Mononuclear cell (primary cell): Measurements from ENCODE around the gene CDX1. TPM values are rescaled to one million over a fixed set of nuclear protein-coding genes. Genes with fewer than 3 reads are reported as not detected.

Source experiments
- H3K27me3 ChIP-seq: 2 replicates; pipeline ENCODE4 v1.6.0; 2011; ENCODE audit warnings: low read length, control low read depth; ENCODE audit not compliant: insufficient read depth
- H3K4me1 ChIP-seq: 2 replicates; pipeline ENCODE4 v1.5.1; 2011; ENCODE audit warnings: mild to moderate bottlenecking, low read length, control low read depth; ENCODE audit not compliant: insufficient read depth
- H3K4me3 ChIP-seq: 2 replicates; pipeline ENCODE4 v1.5.1; 2011; ENCODE audit warnings: mild to moderate bottlenecking, low read length, moderate library complexity
- H3K9me3 ChIP-seq: 2 replicates; pipeline ENCODE4 v1.5.1; 2011; ENCODE audit warnings: low read depth, mild to moderate bottlenecking, control low read depth, low read length
- total RNA-seq: library from RNA; depleted of rRNA; stranded (reverse); fragments of >200 nt; gene quantifications from one replicate; pipeline ENCODE4 v1.2.3, GENCODE V29; 2012

Gene CDX1
- total RNA-seq, 1 donor, result not detected

DNA sequence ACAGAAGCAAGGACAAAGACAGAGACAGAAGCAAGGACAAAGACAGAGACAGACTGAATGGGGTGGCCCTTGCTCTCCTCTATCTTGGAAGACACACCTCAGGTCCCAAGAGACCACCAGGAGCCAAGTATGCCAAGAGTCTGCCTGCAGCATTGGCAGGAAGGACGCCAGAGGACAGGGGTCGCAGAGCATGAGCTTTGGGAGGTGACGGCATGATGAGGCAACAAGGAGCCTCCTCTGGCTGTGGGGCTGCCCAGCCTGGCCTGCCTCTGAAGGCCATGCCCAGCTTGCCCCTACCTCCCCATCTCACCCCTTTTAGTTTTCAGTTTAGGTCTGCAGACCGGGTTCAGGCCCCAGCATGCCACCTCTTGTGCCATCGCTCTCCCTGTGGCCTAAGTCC lies 28.6 kb upstream of the CDX1 start:
- H3K9me3 ChIP-seq, result no peaks in the 10 kb centered on the region
- peaks cover 7% of the 10 kb centered on the region for H3K4me1 ChIP-seq
- no peaks in the 10 kb centered on the region for H3K27me3 ChIP-seq
- no peak overlapping the region for H3K4me3 ChIP-seq

DNA sequence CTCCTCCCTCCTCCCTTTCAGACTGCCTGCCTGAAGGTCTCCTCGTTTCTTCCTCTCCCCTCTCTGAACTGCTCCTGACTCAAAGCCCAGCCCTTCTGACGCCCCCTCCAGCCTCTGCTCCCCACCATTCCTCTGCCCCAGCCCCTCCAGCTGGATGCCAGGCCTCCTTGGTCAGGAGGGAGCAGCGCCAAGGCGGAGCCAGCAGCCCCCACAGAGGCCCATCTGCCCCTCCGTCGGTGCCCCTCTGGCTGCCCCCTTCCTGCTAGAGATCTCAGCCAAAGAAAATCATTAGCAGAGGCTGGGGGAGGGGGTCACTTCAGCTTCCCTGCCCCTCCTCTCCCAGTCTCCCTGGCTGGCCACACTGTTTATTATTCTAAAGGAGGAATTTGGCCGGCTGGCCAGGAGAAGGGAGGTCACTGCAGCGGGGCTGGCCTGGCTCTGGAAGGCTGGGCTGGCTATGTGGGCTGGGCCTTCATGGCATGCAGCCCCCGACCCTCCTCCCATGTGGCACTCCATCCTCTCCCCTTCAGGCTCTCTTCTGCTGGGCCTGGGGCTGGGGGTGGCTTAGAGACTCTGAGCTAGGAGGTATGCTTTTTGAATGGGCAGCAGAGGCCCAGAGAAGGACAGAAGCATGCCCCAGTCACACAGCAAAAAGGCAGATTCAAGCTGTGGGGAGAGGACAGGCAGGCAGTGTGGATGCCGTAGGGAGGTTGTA lies 27.9 kb upstream of the CDX1 start:
- Histone ChIP-seq H3K9me3 (no peaks in the 10 kb centered on the region), H3K4me1 (peaks cover 14% of the 10 kb centered on the region), H3K27me3 (no peaks in the 10 kb centered on the region), H3K4me3 (no peak overlapping the region)

DNA sequence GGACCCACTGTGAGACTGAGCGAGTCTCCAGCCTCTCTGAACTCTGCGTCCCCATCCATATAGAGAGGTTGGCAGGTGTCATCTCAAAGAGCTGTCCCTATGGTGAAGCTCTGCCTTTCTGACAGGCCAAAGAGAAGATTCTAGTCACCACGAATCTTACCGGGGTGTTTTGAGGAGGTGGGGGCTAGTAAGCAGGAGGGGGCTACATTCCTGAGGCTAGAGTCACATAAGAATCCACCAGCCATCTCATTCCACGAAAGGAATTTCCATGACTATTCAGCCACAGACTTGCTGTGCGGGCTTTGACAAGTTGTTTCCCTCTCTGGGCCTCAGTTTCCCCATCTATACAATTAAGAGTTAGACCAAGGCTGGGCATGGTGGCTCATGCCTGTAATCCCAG lies 27.2 kb upstream of the CDX1 start:
- no peaks in the 10 kb centered on the region for H3K27me3 ChIP-seq
- H3K9me3 ChIP-seq, result no peaks in the 10 kb centered on the region
- peaks cover 17% of the 10 kb centered on the region for H3K4me1 ChIP-seq
- no peak overlapping the region for H3K4me3 ChIP-seq

DNA sequence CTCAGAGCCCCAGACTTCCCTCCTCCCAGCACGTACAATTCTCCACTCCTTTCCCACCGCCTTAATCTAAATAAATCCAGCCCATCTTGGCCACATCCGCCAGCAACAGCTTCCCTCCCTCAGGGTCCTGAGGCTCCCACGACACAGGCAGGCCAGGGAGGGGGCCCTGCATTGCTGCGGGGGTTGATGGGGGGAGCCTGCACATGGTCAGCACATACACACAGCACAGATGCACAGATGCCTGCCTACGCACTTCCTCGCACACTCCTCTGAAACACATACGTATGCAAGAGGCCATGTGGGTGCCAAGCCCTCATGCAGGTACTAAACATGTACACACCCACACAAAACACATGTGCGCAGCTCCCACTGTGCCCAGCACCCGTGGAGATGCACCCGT lies 25.7 kb upstream of the CDX1 start:
- Histone ChIP-seq H3K4me3 (no peak overlapping the region), H3K27me3 (no peaks in the 10 kb centered on the region), H3K4me1 (peaks cover 29% of the 10 kb centered on the region), H3K9me3 (no peaks in the 10 kb centered on the region)

DNA sequence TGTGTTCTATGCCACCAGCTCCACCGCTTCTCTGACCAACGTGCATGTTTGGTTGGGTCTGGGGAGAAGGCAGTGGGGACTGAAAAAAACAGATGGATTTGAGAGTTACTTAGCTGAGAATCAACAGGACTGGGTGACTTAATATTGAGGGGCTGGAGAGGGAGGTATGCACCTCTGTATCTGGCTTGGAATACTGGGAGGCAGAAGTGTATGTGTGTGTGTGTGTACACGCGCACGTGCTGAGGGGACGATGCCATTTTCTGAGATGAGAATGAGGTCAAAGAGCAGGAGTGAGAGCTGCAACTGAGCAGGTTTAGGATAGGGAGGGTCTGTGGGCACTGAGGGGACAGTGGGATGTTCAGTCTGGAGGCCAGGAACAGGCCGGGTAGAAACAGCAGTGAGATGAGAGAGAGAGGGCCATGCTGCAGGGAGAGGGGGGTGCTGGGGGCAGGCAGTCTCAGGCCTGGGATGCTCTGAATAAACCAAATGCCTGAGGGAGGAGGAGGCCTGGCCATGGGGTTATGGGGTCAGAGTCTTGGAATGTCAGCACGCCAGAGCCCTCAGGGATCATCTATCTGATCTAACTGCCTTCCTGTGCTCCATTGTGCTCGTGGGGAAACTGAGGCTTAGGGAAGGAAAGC lies 24.9 kb upstream of the CDX1 start:
- Histone ChIP-seq H3K9me3 (no peaks in the 10 kb centered on the region), H3K27me3 (no peaks in the 10 kb centered on the region), H3K4me3 (no peak overlapping the region), H3K4me1 (peaks cover 29% of the 10 kb centered on the region)

DNA sequence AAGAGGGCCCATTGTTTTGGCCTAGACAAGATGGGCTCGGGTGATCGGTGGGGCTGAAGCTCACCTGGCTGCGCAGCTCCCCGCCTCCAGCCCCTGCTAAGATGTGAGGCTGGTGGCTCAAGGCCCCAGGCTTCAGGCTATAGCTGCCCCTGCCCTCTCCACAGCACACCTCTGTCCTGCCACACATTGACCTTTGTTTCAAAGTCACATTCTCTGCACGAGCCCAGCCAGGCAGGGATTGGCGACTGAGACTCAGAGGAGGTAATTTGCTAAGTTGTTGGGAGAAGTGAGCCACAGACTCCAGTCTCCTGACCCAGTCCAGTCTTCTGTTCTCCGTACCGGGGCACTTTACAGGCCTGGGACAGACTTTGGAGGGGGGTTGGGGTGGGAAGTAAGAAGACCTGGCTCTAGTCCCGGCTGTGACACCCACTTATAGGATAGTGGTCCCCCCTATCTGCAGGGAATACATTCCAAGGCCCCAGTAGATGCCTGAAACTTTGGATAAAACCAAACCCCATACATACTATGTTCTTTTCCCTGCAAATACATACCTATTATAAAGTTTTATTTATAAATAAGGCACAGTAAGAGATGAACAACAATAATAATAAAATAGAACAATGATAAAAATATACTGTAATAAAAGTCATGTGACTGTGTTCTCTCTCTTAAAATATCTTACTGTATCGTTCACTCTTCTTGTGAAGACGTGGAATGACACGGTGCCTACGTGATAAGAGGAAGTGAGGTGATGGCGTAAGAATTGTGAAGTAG lies 24.2 kb upstream of the CDX1 start:
- H3K9me3 ChIP-seq, result no peaks in the 10 kb centered on the region
- H3K4me1 ChIP-seq, result peaks cover 29% of the 10 kb centered on the region
- H3K27me3 ChIP-seq, result no peaks in the 10 kb centered on the region
- H3K4me3 ChIP-seq, result no peak overlapping the region

DNA sequence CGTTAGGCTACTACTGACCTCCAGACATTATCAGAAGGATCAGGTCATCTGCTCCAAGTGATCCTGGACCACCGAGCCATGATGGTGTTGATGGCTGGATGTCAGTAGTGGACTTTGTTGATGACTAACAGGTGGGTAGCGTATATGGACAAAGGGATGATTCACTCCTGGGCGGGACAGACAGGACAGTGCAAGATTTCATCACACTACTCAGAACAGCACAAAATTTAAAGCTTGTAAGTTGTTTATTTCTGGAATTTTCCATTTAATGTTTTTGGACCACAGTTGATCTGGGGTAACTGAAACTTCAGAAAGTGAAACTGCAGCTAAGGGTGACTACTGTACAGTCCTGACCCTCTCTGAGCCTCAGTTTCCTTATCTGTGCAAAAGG lies 23.6 kb upstream of the CDX1 start:
- Histone ChIP-seq H3K27me3 (no peaks in the 10 kb centered on the region), H3K4me3 (no peak overlapping the region), H3K9me3 (no peaks in the 10 kb centered on the region), H3K4me1 (peaks cover 29% of the 10 kb centered on the region)

DNA sequence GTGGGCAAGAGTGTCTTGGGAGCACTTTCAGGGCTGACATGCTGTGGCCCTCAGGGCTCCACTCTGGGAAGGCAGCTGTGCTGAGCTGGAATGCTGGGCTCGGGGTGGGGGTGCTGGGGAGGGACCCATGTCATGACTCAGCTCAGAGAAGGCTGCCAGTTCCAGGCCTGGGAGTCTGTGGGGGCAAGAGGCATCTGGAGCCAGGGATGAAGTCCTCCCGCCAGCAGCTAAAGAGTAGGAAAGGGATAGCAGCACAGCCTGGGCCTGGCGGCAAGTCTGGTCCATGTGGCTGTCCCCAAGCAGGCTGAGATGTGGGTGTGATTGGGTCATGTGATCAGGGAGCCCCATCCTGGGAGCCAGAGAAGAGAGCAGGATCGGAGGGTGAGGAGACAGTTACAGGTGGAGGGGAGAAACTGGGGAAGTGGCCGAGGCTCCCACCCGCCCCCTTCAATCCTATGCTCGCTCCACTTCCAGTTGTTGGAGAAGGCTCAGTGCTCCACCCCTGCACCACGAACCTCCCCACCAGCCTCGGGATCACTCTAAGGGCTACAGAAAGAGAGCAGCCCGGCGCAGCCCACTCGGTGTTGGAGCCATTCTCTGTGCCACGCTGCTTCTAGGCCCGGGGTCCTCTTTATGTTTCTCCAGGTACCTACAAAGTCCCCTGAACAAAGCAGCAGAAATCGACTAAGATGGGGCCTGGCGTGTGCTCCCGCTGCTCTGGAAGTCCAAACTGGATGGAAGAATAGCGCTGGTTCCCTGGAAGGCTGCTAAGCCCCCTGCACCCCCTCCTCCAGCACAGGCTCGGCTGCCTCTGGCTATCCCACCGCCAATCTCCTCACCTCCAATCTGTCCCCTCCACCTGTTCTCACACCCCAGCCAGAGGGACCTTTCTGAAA lies 23.0 kb upstream of the CDX1 start:
- H3K4me3 ChIP-seq, result no peak overlapping the region
- H3K4me1 ChIP-seq, result peaks cover 29% of the 10 kb centered on the region
- H3K27me3 ChIP-seq, result no peaks in the 10 kb centered on the region
- no peaks in the 10 kb centered on the region for H3K9me3 ChIP-seq

DNA sequence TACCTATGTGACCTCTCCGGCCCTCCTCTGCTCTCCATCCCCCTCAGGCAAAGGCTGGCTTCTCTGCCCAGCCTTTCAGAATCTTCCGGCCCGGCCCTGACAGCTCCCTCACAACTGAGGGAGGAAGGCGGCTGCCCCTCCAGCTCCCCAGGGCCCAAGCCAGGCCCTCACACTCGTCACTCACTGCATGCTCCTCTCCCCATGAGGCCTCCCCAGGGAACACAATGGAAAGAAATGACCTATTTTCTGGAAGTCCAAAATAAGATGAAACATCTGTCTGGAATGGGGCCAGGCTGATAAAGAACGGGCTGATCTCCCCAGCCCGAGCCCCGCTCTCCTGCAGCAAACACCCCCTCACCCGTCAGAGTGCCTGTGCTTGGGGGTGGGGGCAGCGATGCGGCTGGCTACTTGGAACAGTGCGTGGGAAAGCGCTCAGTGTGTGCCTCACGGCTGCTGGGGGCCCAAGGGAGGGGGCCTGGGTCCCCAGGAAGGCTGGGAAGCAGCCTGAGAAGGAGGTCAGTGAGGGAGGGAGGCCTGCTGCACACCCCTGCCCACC lies 22.3 kb upstream of the CDX1 start:
- Histone ChIP-seq H3K4me3 (no peak overlapping the region), H3K27me3 (no peaks in the 10 kb centered on the region), H3K9me3 (no peaks in the 10 kb centered on the region), H3K4me1 (peaks cover 29% of the 10 kb centered on the region)

DNA sequence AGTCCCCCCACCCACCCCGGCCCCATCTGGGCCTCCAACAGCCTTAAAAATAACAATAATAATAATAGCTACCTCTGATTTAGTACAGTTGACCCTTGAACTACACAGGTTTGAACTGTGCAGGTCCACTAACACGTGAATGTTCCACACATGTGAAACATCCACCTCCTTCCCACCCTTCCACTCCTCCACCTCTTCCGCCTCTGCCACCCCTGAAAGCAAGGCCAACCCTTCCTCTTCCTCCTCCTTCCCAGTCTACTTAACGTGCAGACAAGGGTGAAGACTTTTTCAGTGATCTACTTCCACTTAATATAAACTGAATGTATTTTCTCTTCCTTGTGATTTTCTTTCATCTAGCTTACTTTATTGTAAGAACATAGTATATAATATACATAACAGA lies 21.7 kb upstream of the CDX1 start:
- no peaks in the 10 kb centered on the region for H3K9me3 ChIP-seq
- H3K4me1 ChIP-seq, result peaks cover 29% of the 10 kb centered on the region
- no peak overlapping the region for H3K4me3 ChIP-seq

DNA sequence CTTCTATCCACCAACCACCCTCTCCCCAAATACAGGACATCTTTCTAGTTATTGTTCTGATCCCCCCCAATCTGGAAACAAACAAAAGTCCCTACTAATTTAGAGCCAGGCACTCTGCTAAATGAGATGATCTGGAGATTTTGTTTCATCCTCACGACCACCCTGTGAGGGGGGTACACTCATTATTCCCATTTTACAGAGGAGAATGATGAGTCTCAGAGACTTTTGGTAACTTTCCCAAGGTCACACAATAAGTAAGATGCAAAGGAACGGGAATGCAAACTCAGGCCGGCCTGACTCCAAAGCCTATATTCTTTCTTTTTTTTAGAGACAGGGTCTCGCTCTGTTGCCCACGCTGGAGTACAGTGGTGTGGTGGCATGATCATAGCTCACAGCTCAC lies 20.3 kb upstream of the CDX1 start:
- peaks cover 29% of the 10 kb centered on the region for H3K4me1 ChIP-seq
- H3K9me3 ChIP-seq, result no peaks in the 10 kb centered on the region
- no peak overlapping the region for H3K4me3 ChIP-seq
- H3K27me3 ChIP-seq, result no peaks in the 10 kb centered on the region

More for the DNA sequence above, 21.7 kb upstream of the CDX1 start:
- no peaks in the 10 kb centered on the region for H3K27me3 ChIP-seq

DNA sequence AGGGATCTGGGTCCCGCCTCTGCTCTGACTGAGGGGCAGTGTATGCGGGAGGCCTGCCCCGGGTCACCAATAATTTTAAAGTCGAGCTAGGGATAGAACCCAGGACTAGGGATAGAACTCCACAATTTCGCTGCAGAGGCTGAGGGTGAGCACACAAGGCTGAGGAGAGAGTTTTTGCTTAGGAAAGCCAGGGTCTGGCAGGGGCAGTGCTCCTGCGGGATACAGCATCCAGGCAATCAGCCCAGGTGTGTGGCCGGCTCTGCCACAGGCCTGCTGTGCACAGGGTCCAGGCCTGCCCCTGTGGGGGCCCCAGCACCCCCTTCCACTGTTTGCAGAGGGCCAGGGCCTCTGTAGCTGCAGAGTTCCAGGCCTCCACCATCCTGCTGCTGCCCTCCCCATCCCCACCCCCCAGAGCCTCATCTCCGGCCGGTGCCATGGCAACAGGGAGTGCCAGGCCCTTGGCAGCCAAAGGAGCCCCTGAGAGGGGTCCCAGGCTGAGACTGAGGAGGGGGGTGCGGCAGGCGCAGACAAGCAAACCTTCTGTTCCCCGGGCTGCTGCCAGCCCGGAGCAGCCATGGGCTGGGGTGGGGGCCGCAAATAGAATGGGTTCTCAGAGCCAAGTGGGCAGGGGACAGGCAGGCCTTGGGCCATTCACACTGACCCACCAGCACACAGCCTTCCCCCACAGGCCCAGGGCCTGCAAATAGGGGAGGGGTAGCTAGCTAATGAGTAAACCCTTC lies 19.5 kb upstream of the CDX1 start:
- Histone ChIP-seq H3K4me1 (peaks cover 29% of the 10 kb centered on the region), H3K9me3 (no peaks in the 10 kb centered on the region), H3K4me3 (no peak overlapping the region), H3K27me3 (no peaks in the 10 kb centered on the region)

DNA sequence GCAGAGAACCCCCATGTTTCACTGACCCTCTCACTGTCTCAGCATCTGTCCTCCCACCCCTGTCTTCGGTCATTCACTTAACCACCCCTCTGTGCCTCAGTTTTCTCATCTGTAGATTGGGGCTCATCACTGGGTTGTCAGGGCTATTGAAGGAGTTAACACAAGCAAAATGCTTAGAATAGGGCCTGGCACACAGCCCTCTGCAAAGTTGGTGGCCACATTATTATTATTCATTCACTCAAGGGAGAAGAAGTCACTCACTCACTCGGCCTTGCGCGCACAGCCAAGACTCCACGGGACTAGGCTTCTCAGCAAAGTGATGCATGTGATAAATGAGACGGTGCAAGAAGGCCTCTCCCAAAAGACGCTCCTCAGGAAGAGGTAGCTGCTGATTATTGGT lies 18.9 kb upstream of the CDX1 start:
- peaks cover 24% of the 10 kb centered on the region for H3K4me1 ChIP-seq
- no peaks in the 10 kb centered on the region for H3K27me3 ChIP-seq
- no peaks in the 10 kb centered on the region for H3K9me3 ChIP-seq
- H3K4me3 ChIP-seq, result no peak overlapping the region
